H1 (cell line): ENCODE data around the gene KRT84.
A peak's percentile ranks its signal among the peaks of the same experiment; 100 is the strongest.

ENCODE experiments used
- EP300 ChIP-seq, 2 experiments: IDR thresholded peaks; 1 replicate in 1 of 2; 2 replicates in 1 of 2; pipeline ENCODE4 v1.6.1; 2011 to 2012; ENCODE audit warnings: low read depth in 2 of 2, low read length in 2 of 2, mild to moderate bottlenecking in 2 of 2, borderline replicate concordance in 1 of 2, inconsistent platforms in 1 of 2, moderate library complexity in 1 of 2
- JUN ChIP-seq: IDR thresholded peaks from 2 replicates; pipeline ENCODE4 v1.6.1; 2011; ENCODE audit warnings: low read depth, mild to moderate bottlenecking, improper control_type of control experiment, low read length
- POLR2A ChIP-seq, 2 experiments: IDR thresholded peaks; 1 replicate in 1 of 2; 2 replicates in 1 of 2; pipeline ENCODE4 v1.6.1; 2011; ENCODE audit warnings: low read depth in 2 of 2, low read length in 2 of 2, mild to moderate bottlenecking in 2 of 2; ENCODE audit errors: control extremely low read depth in 1 of 2
- POLR2AphosphoS5 ChIP-seq: IDR thresholded peaks from 2 replicates; pipeline ENCODE4 v1.6.1; 2011; ENCODE audit warnings: low read depth, low read length
- RFX5 ChIP-seq: IDR thresholded peaks from 2 replicates; pipeline ENCODE4 v1.6.1; 2011; ENCODE audit warnings: low read depth, low read length, improper control_type of control experiment, borderline replicate concordance
- ZNF274 ChIP-seq: IDR thresholded peaks from 2 replicates; pipeline ENCODE4 v1.7.0; 2012; ENCODE audit warnings: low read length, borderline replicate concordance; ENCODE audit errors: extremely low read depth
- TF ChIP-seq, protein P1 (sequence below), 3 experiments: IDR thresholded peaks; 1 replicate in 2 of 3; 2 replicates in 1 of 3; pipeline versions ENCODE4 v1.5.1 to v1.6.1; 2011; ENCODE audit warnings: low read length in 3 of 3, mild to moderate bottlenecking in 3 of 3, inconsistent platforms in 2 of 3, low read depth in 1 of 3, moderate library complexity in 1 of 3; ENCODE audit not compliant: insufficient read depth in 1 of 3; ENCODE audit errors: control extremely low read depth in 1 of 3
- TF ChIP-seq, protein P2 (sequence below): IDR thresholded peaks from 2 replicates; pipeline ENCODE4 v1.6.1; 2012; ENCODE audit warnings: low read length, inconsistent platforms
- TF ChIP-seq, protein P3 (sequence below): IDR thresholded peaks from 2 replicates; pipeline ENCODE4 v1.6.1; 2012; ENCODE audit warnings: inconsistent platforms

DNA sequence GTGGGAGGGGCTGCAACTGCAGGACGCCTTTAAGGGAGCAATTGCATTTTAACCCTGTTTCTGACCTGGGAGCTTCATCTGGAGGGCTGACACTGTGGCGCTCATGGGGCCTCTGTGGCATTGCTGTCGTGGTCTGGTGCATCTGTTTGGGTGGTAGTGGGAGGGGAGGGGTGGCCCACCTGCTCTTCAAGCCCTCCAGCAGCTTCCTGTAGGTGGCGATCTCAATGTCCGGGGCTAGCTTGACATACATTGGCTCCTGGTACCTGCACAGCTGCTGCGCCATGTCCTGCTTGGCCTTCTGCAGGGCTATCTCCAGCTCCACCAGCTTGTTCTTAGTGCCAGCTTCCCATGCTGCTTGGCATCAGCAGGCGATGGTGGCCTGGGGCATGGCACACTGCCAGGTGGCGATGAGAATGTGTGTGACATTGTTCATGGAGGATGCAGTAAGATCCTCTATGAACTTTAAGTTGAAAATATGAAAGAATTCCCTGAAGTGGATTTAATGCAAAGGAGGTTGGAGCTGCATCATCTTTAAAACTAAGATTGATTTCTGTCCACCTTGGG lies 28.4 kb upstream of the KRT84 start:
- TF ChIP-seq, protein P1, sequence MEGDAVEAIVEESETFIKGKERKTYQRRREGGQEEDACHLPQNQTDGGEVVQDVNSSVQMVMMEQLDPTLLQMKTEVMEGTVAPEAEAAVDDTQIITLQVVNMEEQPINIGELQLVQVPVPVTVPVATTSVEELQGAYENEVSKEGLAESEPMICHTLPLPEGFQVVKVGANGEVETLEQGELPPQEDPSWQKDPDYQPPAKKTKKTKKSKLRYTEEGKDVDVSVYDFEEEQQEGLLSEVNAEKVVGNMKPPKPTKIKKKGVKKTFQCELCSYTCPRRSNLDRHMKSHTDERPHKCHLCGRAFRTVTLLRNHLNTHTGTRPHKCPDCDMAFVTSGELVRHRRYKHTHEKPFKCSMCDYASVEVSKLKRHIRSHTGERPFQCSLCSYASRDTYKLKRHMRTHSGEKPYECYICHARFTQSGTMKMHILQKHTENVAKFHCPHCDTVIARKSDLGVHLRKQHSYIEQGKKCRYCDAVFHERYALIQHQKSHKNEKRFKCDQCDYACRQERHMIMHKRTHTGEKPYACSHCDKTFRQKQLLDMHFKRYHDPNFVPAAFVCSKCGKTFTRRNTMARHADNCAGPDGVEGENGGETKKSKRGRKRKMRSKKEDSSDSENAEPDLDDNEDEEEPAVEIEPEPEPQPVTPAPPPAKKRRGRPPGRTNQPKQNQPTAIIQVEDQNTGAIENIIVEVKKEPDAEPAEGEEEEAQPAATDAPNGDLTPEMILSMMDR (IDR thresholded peaks at IDR 0.05; ENCODE audit: control extremely low read depth in 1 of 3, insufficient read depth in 1 of 3, low read depth in 1 of 3, low read length in 3 of 3) = peak; percentile 57 to 69 (median 67)
- TF ChIP-seq, protein P2, sequence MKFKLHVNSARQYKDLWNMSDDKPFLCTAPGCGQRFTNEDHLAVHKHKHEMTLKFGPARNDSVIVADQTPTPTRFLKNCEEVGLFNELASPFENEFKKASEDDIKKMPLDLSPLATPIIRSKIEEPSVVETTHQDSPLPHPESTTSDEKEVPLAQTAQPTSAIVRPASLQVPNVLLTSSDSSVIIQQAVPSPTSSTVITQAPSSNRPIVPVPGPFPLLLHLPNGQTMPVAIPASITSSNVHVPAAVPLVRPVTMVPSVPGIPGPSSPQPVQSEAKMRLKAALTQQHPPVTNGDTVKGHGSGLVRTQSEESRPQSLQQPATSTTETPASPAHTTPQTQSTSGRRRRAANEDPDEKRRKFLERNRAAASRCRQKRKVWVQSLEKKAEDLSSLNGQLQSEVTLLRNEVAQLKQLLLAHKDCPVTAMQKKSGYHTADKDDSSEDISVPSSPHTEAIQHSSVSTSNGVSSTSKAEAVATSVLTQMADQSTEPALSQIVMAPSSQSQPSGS = no peak
- TF ChIP-seq, protein P3, sequence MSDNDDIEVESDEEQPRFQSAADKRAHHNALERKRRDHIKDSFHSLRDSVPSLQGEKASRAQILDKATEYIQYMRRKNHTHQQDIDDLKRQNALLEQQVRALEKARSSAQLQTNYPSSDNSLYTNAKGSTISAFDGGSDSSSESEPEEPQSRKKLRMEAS = no peak
- no peak for TF ChIP-seq JUN
- no peak for TF ChIP-seq POLR2AphosphoS5
- no peak for TF ChIP-seq RFX5
- no peak for TF ChIP-seq ZNF274
- no peak for TF ChIP-seq EP300 (IDR thresholded peaks at IDR 0.05; ENCODE audit: borderline replicate concordance in 1 of 2, low read depth in 2 of 2, low read length in 2 of 2)
- no peak for TF ChIP-seq POLR2A (IDR thresholded peaks at IDR 0.05; ENCODE audit: control extremely low read depth in 1 of 2, low read depth in 2 of 2, low read length in 2 of 2)
